Naive thymus-derived CD4-positive, alpha-beta T cell (primary cell): ENCODE data around the gene HIVEP3. TPM values are rescaled to one million over a fixed set of nuclear protein-coding genes. Genes with fewer than 3 reads are reported as not detected.
A peak's percentile ranks its signal among the peaks of the same experiment; 100 is the strongest.

Experiments used
- ATAC-seq: fragments of 150-1000 bp; cut with Tn5 transposase; 2 replicates; pipeline ENCODE4 v1.10.0; 2021; ENCODE audit warnings: mild to moderate bottlenecking, moderate library complexity
- CTCF ChIA-PET: fragments of 350-600 bp; sonication (Branson Sonifier 250); formaldehyde crosslinking; loops from one replicate; lab custom pipeline; 2021; ENCODE audit warnings: antibody characterized with exemption; lab: Charles Lee
- POLR2A ChIA-PET: fragments of 350-600 bp; sonication (Branson Sonifier 250); formaldehyde crosslinking; loops from one replicate; lab custom pipeline; 2021; ENCODE audit warnings: antibody characterized with exemption, inconsistent platforms; lab: Charles Lee
- DNase-seq, 9 donors: peaks; one replicate each; pipeline versions ENCODE4 v3.0.0 to v3.0.0-alpha.2; 2020 to 2022; ENCODE audit warnings: mixed read lengths in 1 of 9
- H3K27ac ChIP-seq: one replicate; pipeline ENCODE4 v1.7.0; 2013; ENCODE audit warnings: mild to moderate bottlenecking, low read depth, low read length, moderate library complexity
- H3K27me3 ChIP-seq, 2 donors: one replicate each; pipeline ENCODE4 v1.7.0; 2013; ENCODE audit warnings: low read length in 2 of 2, mild to moderate bottlenecking in 2 of 2, moderate library complexity in 2 of 2; ENCODE audit not compliant: control insufficient read depth in 2 of 2, insufficient read depth in 2 of 2
- H3K36me3 ChIP-seq, 3 experiments: 1 replicate in 2 of 3; 2 replicates in 1 of 3; pipeline ENCODE4 v1.7.0; 2013; ENCODE audit warnings: low read length in 3 of 3, mild to moderate bottlenecking in 3 of 3, moderate library complexity in 1 of 3; ENCODE audit not compliant: insufficient read depth in 3 of 3, control insufficient read depth in 2 of 3
- H3K4me1 ChIP-seq, 2 donors: one replicate each; pipeline ENCODE4 v1.7.0; 2013; ENCODE audit warnings: low read length in 2 of 2, mild to moderate bottlenecking in 2 of 2, moderate library complexity in 1 of 2; ENCODE audit not compliant: control insufficient read depth in 2 of 2, insufficient read depth in 2 of 2
- H3K4me3 ChIP-seq: 2 replicates; pipeline ENCODE4 v1.7.0; 2013; ENCODE audit warnings: mild to moderate bottlenecking, low read length
- H3K9me3 ChIP-seq, 3 experiments: 1 replicate in 2 of 3; 2 replicates in 1 of 3; pipeline ENCODE4 v1.7.0; 2013; ENCODE audit warnings: low read length in 3 of 3; ENCODE audit not compliant: control insufficient read depth in 2 of 3
- H3K27ac Mint-ChIP-seq, 9 donors: one replicate each; pipeline ENCODE4 v1.8.0; 2020 to 2022; ENCODE audit warnings: mixed read lengths in 9 of 9, mild to moderate bottlenecking in 8 of 9, moderate library complexity in 5 of 9, inconsistent platforms in 2 of 9
- H3K27me3 Mint-ChIP-seq, 5 donors: one replicate each; pipeline ENCODE4 v1.8.0; 2021 to 2022; ENCODE audit warnings: mixed read lengths in 5 of 5, mild to moderate bottlenecking in 1 of 5
- H3K36me3 Mint-ChIP-seq, 5 donors: one replicate each; pipeline ENCODE4 v1.8.0; 2020 to 2022; ENCODE audit warnings: mixed read lengths in 5 of 5, mild to moderate bottlenecking in 3 of 5, inconsistent platforms in 1 of 5
- H3K4me1 Mint-ChIP-seq, 7 donors: one replicate each; pipeline ENCODE4 v1.8.0; 2020 to 2022; ENCODE audit warnings: mixed read lengths in 7 of 7, mild to moderate bottlenecking in 3 of 7, inconsistent platforms in 1 of 7
- H3K4me3 Mint-ChIP-seq, 10 donors: one replicate each; pipeline ENCODE4 v1.8.0; 2020 to 2022; ENCODE audit warnings: mild to moderate bottlenecking in 10 of 10, mixed read lengths in 10 of 10, moderate library complexity in 6 of 10, inconsistent platforms in 2 of 10
- H3K9me3 Mint-ChIP-seq, 11 donors: one replicate each; pipeline ENCODE4 v1.8.0; 2020 to 2022; ENCODE audit warnings: mixed read lengths in 11 of 11, mild to moderate bottlenecking in 4 of 11, inconsistent platforms in 1 of 11, moderate library complexity in 1 of 11
- intact Hi-C, 2 donors: fragments of 100-400 bp; cut with micrococcal nuclease; formaldehyde crosslinking; loops; one replicate each; pipeline ENCODE4 v1.15.1; 2023
- polyA plus RNA-seq, 2 donors: library from polyadenylated mRNA; unstranded; fragments of 300-500 nt; fragmentation: Illumina TruSeq; gene quantifications; one replicate each; pipeline ENCODE4 v1.2.3, GENCODE V29; 2021
- total RNA-seq, 6 experiments: library from RNA in 5 of 6; stranded (reverse) in 5 of 6; gene quantifications; 1 replicate in 5 of 6; 2 replicates in 1 of 6; pipeline ENCODE4 v1.2.3 and lab custom pipeline; 2021 to 2026

HIVEP3 gene
- total and polyA plus RNA-seq, 7 experiments from 2014 or later = 4.3 to 19.1 (median 7.0) TPM

DNA sequence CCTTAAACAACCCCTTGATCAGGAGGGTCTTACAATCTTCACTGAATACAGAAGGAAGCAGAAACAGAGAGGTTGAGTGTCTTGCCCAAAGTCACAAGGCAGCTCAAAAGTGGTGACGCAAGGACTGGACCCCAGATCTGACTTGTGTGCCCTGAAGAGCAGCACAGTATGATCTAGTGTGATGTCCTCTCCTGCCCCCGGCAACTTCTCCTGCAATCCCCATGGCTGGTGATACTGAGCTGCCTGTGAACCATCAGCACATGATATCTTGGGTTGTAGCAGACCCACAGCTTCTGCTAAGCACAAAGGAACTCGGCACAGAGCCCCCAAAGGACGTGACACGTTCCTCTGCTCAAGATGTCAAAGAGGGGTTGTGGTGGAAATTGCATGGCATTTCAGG is 383.0 kb downstream of the HIVEP3 start:
- POLR2A ChIA-PET = no interaction called here
- intact Hi-C loops = no loop called here
- H3K36me3 ChIP-seq = no peaks in the 10 kb centered on the region
- CTCF ChIA-PET = no interaction called here
- DNase-seq (no peak), ATAC-seq (no peak)
- H3K4me3 ChIP-seq = no peak overlapping the region
- H3K4me1 ChIP-seq = no peaks in the 10 kb centered on the region
- H3K9me3 Mint-ChIP-seq = peaks cover 0 to 10% (median 0%) of the 10 kb centered on the region in 11 donors
- peaks cover 0 to 31% (median 3%) of the 10 kb centered on the region in 5 donors for H3K36me3 Mint-ChIP-seq
- H3K4me1 Mint-ChIP-seq = peaks cover 0 to 12% (median 2%) of the 10 kb centered on the region in 7 donors
- H3K27me3 Mint-ChIP-seq = no peaks in the 10 kb centered on the region
- no peaks in the 10 kb centered on the region for H3K9me3 ChIP-seq
- no peak overlapping the region for H3K27ac ChIP-seq
- H3K27me3 ChIP-seq = no peaks in the 10 kb centered on the region
- no peak overlapping the region for H3K27ac Mint-ChIP-seq
- H3K4me3 Mint-ChIP-seq = no peak overlapping the region

GRCh38 chr1:41535276-41535675 is 383.4 kb downstream of the HIVEP3 start:
- no peak for DNase-seq
- ChIA-PET POLR2A (no interaction called here), CTCF (no interaction called here)
- Mint-ChIP-seq H3K9me3 (peaks cover 0 to 14% (median 0%) of the 10 kb centered on the region in 11 donors), H3K4me1 (peaks cover 0 to 11% (median 0%) of the 10 kb centered on the region in 7 donors), H3K27ac (no peak overlapping the region), H3K4me3 (no peak overlapping the region), H3K36me3 (peaks cover 0 to 31% (median 3%) of the 10 kb centered on the region in 5 donors), H3K27me3 (no peaks in the 10 kb centered on the region)
- no peak for ATAC-seq
- Histone ChIP-seq H3K36me3 (no peaks in the 10 kb centered on the region), H3K4me1 (no peaks in the 10 kb centered on the region), H3K27ac (no peak overlapping the region), H3K27me3 (no peaks in the 10 kb centered on the region), H3K4me3 (no peak overlapping the region), H3K9me3 (no peaks in the 10 kb centered on the region)
- intact Hi-C loops = no loop called here

DNA sequence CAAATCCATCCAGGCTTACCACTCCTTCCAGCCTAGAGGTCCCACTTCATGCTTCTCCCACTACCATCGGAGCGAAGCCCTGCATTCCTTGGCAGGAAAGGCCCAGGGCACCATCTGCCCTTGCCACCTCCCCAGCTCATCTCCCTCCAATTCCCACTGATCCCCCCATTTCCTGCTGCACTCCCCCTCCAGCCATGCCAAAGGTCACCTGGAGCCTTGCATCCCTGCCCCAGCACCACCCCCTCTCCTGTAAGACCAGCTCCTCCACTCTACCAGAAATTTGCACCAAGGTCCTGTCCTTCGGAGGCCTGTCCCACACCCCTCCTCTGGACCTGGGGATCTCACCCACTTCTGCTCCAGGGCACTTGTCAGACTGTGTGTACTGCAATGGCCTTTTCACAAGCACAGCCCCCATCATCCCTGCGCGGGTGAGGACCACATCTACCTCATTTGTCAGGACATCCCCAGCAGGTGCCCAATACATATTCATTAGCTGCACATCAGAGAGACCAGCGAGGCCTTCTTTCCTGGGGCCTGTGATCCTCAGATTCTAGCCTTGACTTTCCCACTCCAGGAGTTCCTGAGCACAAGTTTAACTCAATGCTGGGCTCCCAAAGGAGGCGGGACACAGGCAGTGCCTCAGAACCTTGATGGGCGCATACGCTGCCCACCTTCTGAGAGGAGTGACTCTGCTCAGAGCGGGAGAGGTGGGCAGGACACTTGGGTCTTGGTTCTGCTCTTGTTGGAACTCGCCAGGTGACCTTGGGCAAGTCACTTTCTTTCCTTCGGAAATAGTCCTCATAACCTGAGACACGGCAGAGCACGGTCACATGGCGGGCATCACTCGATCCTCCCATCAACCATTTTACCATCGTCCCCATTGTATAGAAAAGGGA is 384.3 kb downstream of the HIVEP3 start:
- Mint-ChIP-seq H3K4me1 (peaks cover 0 to 11% (median 4%) of the 10 kb centered on the region in 7 donors), H3K36me3 (peaks cover 0 to 39% (median 3%) of the 10 kb centered on the region in 5 donors), H3K4me3 (no peak overlapping the region), H3K9me3 (peaks cover 0 to 19% (median 0%) of the 10 kb centered on the region in 11 donors), H3K27ac (peak overlapping the region in 1 of 9 donors; percentile 54), H3K27me3 (no peaks in the 10 kb centered on the region)
- H3K27ac ChIP-seq = no peak overlapping the region
- no peaks in the 10 kb centered on the region for H3K4me1 ChIP-seq
- ChIA-PET POLR2A (no interaction called here), CTCF (interaction anchor here (0.6 kb wide), 1 partner anchor 763 kb away, joined by 3 read pairs; no protein-coding TSS in a partner anchor)
- no peaks in the 10 kb centered on the region for H3K9me3 ChIP-seq
- no peak overlapping the region for H3K4me3 ChIP-seq
- H3K27me3 ChIP-seq = no peaks in the 10 kb centered on the region
- ATAC-seq (no peak), DNase-seq (no peak)
- H3K36me3 ChIP-seq = no peaks in the 10 kb centered on the region
- intact Hi-C loops = no loop called here

DNA sequence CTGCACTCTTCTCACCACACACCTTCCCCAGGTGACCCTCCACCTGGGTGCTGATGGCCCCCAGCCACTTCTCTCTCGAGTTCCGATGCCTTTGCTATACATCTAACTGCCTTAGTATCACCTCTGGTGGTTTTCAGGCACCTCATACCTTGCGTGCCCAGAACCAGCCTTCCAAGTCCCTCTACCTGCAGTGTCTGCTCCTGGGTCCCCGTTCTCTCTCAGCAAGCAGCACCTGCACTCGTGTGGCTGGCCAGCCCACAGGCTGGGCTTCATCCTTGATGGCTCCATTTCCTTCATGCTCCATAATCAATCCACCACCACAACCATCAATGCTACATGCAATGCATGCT is 385.0 kb downstream of the HIVEP3 start:
- no peak overlapping the region for H3K4me3 ChIP-seq
- intact Hi-C loops = no loop called here
- no peak overlapping the region for H3K27ac Mint-ChIP-seq
- H3K27me3 ChIP-seq = no peaks in the 10 kb centered on the region
- peaks cover 0 to 45% (median 3%) of the 10 kb centered on the region in 5 donors for H3K36me3 Mint-ChIP-seq
- H3K36me3 ChIP-seq = no peaks in the 10 kb centered on the region
- ChIA-PET POLR2A (no interaction called here), CTCF (no interaction called here)
- peaks cover 0 to 25% (median 0%) of the 10 kb centered on the region in 11 donors for H3K9me3 Mint-ChIP-seq
- H3K9me3 ChIP-seq = no peaks in the 10 kb centered on the region
- no peaks in the 10 kb centered on the region for H3K27me3 Mint-ChIP-seq
- H3K4me1 Mint-ChIP-seq = peaks cover 0 to 11% (median 4%) of the 10 kb centered on the region in 7 donors
- H3K4me1 ChIP-seq = no peaks in the 10 kb centered on the region
- DNase-seq (no peak), ATAC-seq (no peak)
- H3K27ac ChIP-seq = no peak overlapping the region
- no peak overlapping the region for H3K4me3 Mint-ChIP-seq

DNA sequence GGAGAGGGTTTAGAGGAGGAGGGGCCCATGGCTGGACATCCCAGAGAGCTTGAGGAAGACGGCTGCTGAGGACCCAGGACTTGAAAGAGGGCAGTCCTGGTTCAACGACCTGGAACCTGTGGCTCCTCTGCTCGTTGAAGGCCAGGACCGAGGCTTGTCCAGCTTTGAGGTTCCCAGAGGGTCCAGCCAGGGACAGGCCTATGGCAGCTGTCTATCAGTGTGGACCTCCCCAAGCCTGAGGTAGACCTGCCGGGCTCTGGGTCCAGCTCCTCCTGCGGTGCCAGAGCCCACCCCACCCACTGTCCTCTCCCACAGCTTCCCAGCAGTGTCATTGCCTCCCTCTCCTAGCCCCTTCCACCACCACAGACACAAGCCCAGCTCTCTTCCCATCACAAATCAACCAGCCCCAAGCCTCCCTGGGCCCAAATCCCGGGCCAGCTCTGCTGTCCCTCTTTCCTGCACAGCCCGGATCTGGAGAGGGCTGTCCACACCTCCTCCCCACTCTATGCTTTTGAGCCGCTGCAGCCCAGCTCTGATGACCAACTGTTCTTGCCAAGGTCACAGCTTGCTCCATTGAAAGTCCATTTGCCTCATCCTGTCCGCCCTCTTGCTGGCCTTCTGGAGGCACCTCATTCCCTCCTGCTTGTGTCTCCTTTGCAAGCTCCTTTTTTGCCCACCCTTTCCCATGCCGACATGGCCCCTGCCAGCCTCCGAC is 385.5 kb downstream of the HIVEP3 start:
- Histone ChIP-seq H3K36me3 (no peaks in the 10 kb centered on the region), H3K9me3 (no peaks in the 10 kb centered on the region), H3K27me3 (no peaks in the 10 kb centered on the region), H3K4me3 (no peak overlapping the region), H3K4me1 (no peaks in the 10 kb centered on the region), H3K27ac (no peak overlapping the region)
- H3K4me1 Mint-ChIP-seq = peaks cover 0 to 11% (median 4%) of the 10 kb centered on the region in 7 donors
- POLR2A ChIA-PET = no interaction called here
- DNase-seq (no peak), ATAC-seq (no peak)
- CTCF ChIA-PET = no interaction called here
- H3K27me3 Mint-ChIP-seq = no peaks in the 10 kb centered on the region
- H3K9me3 Mint-ChIP-seq = peaks cover 0 to 28% (median 0%) of the 10 kb centered on the region in 11 donors
- no peak overlapping the region for H3K27ac Mint-ChIP-seq
- H3K4me3 Mint-ChIP-seq = no peak overlapping the region
- intact Hi-C loops = no loop called here
- H3K36me3 Mint-ChIP-seq = peaks cover 0 to 48% (median 3%) of the 10 kb centered on the region in 5 donors

DNA sequence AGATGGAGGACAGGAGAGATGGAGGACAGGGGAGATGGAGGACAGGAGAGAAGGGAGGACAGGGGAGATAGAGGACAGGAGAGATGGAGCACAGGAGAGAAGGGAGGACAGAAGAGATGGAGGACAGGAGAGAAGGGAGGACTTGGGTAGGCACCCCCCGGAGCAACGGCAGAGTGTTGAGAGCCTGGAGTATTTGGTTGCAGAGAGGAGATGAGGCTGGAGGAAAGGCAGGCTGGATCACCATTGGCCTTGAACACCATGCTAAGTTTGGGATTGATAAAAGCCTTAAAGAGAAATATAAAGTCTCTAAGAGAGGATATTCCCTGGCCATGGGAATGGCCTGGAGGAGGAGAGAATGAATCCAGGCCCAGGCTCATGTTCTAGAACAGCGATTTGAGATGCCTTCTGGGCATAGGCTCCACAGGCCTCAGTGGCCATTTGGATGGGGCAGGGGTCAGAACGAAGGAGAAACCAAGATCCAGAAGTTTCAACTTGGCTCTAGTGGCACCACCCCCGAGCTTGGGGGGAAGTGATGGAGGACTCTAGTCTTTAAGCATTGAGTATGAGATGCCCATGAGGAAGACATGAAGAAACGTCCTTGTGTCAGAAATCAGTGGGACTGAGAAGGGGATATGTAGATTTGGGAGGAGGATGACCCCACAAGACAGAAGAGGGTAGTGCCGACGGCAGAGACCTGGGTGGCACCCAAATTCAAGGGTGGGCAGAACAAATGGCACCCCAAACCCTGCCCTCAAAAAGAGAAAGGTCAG is 386.3 kb downstream of the HIVEP3 start:
- Mint-ChIP-seq H3K27me3 (no peaks in the 10 kb centered on the region), H3K9me3 (peaks cover 0 to 36% (median 0%) of the 10 kb centered on the region in 11 donors), H3K27ac (peak overlapping the region in 2 of 9 donors; percentile 27 to 71), H3K4me3 (no peak overlapping the region), H3K4me1 (peaks cover 0 to 11% (median 4%) of the 10 kb centered on the region in 7 donors), H3K36me3 (peaks cover 0 to 52% (median 3%) of the 10 kb centered on the region in 5 donors)
- H3K27ac ChIP-seq = no peak overlapping the region
- POLR2A ChIA-PET = no interaction called here
- intact Hi-C loops = no loop called here
- CTCF ChIA-PET = no interaction called here
- H3K4me3 ChIP-seq = no peak overlapping the region
- H3K4me1 ChIP-seq = no peaks in the 10 kb centered on the region
- DNase-seq = no peak
- no peaks in the 10 kb centered on the region for H3K27me3 ChIP-seq
- H3K36me3 ChIP-seq = no peaks in the 10 kb centered on the region
- H3K9me3 ChIP-seq = no peaks in the 10 kb centered on the region
- ATAC-seq = no peak
